ENCODE results near the gene FSCN2. TPM values are rescaled to one million over a fixed set of nuclear protein-coding genes. Genes with fewer than 3 reads are reported as not detected.

FSCN2 gene
- total and polyA plus RNA-seq, 2 donors (not counting 3 experiments of a cell fraction or from before 2014, with no cell fraction given): 0.32 to 0.71 TPM

GRCh38 chr17:81488276-81488860 is 39.8 kb upstream of the FSCN2 start:
- Histone ChIP-seq H3K9me1 (replicated peaks; ENCODE audit: control insufficient read depth, extremely low read depth, insufficient read depth, low read length) (no peaks in the 10 kb centered on the region), H3K9ac (replicated peaks; ENCODE audit: extremely low read depth, insufficient read depth, low read length) (peak overlapping the region; percentile 76), H3K4me1 (ENCODE audit: control insufficient read depth, extremely low read depth, insufficient read depth, low read length) (peaks cover 14% of the 10 kb centered on the region), H3K9me3 (replicated peaks; ENCODE audit: control insufficient read depth, insufficient read depth, low read length) (no peaks in the 10 kb centered on the region), H3K27me3 (ENCODE audit: control insufficient read depth in 2 of 2, insufficient read depth in 2 of 2, low read length in 2 of 2) (peaks cover 5 to 6% of the 10 kb centered on the region in 2 experiments), H3K4me2 (ENCODE audit: insufficient read depth, low read length) (peak overlapping the region; percentile 62), H3K27ac (ENCODE audit: insufficient read depth, low read depth, low read length) (peak overlapping the region; percentile 80), H2AFZ (ENCODE audit: low read depth, low read length) (peak overlapping the region; percentile 74), H4K20me1 (replicated peaks; ENCODE audit: control insufficient read depth, extremely low read depth, insufficient read depth, low read length) (no peaks in the 10 kb centered on the region), H3K4me3 (replicated peaks in 1 of 3; ENCODE audit: insufficient read depth in 1 of 3, low read depth in 1 of 3, low read length in 3 of 3) (peak overlapping the region; percentile 42 to 50 (median 43)), H3K79me2 (ENCODE audit: control insufficient read depth, insufficient read depth, low read length) (no peaks in the 10 kb centered on the region), H3K36me3 (ENCODE audit: control insufficient read depth in 2 of 2, extremely low read depth in 1 of 2, insufficient read depth in 2 of 2, low read length in 2 of 2) (no peaks in the 10 kb centered on the region)
- ChIA-PET POLR2A (no interaction called here), CTCF (interaction anchor here (1.3 to 2.1 kb wide), 3 partner anchors 12 to 233 kb away, joined by 3 to 9 read pairs (median 3); no protein-coding TSS in a partner anchor)
- BruUV-seq (replicated peaks): TSS peak; percentile 70
- intact Hi-C loops (cut with micrococcal nuclease): loop anchor here (2.0 kb wide), 1 partner anchor 18 kb away; no protein-coding TSS in a partner anchor
- FAIRE-seq (no peak), DNase-seq (ENCODE audit: low read depth, low spot score) (no peak)
- dilution Hi-C loops (cut with MboI; ENCODE audit: extremely low pct_ligation_motif_present, low sequenced_read_pairs): no loop called here
- TF ChIP-seq MYC (IDR thresholded peaks at IDR 0.05; ENCODE audit: low read depth, low read length): no peak
- peak in 1 of 2 donors; percentile 12 for TF ChIP-seq CTCF (IDR thresholded peaks at IDR 0.05; ENCODE audit: extremely low read depth in 1 of 2, insufficient read depth in 1 of 2, low read depth in 1 of 2, low read length in 2 of 2)
- TF ChIP-seq GATA2 (IDR thresholded peaks at IDR 0.05; ENCODE audit: insufficient read depth, insufficient read length, low read depth, low read length): no peak
- TF ChIP-seq POLR2AphosphoS5 (IDR thresholded peaks at IDR 0.05; ENCODE audit: insufficient read depth, low read depth, low read length): no peak

All from endothelial cell of umbilical vein (primary cell).